ENCODE results near the gene DNAJC21.
"Not testable (repeated sequence)": the region's sequence is repeated elsewhere in the genome, so short reads cannot be mapped to it uniquely, and the experiment has no call there.

DNAJC21 gene

DNA sequence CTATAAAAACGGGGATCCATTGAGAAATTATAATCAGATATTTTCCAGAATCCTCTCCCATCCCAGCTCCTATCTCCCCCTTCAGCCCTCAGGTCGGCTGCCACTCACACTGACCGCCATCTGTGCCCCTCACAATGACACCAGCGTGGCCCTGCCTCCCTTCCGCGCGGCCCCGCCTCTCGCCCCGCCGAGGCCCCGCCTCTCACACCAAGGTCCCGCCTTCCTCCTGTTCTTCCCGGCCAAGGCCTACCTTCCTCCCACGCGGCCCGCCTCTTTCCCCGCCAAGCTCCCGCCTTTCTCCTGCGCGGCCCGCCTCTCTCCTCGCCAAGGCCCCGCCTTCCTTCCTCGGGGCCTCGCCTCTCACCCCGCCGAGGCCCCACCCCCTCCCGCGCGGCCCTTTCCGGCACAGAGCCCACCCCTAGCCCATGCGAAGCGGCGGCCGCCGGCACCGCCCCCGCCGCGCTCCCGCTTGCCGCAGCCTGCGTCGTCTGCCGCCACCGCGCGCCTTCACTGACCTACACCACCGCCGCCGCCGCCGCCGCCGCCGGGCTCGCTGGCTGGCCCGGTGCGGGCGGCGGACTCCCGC, at the start of gene DNAJC21:
Gene DNAJC21, plus strand, starts transcription at position 426 of the 586 bp plus-strand sequence. CDS start 261 bp downstream, outside the sequence.
- DNase-seq (ENCODE audit: low read depth), result peak; percentile 98

DNA sequence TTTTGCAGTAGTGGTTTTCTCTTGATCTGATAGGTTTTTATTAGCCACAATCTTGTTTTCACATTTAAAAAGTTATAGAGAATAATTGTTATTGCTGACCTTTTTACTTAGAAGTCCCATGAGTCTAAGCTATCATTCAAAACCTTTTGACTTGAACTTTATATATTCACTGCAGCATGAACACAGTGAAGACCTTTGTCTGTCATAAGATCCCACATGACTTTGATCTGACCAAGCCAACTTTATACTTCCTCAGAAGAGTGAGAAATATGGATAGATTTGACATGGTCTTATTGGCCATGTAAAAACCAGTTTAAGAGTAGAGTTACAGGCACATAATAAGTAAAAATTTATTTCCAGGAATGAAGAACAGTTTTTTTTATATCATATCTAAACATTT, 48.1 kb upstream of the DNAJC21 start:
- DNase-seq (ENCODE audit: low read depth), result no peak

DNA sequence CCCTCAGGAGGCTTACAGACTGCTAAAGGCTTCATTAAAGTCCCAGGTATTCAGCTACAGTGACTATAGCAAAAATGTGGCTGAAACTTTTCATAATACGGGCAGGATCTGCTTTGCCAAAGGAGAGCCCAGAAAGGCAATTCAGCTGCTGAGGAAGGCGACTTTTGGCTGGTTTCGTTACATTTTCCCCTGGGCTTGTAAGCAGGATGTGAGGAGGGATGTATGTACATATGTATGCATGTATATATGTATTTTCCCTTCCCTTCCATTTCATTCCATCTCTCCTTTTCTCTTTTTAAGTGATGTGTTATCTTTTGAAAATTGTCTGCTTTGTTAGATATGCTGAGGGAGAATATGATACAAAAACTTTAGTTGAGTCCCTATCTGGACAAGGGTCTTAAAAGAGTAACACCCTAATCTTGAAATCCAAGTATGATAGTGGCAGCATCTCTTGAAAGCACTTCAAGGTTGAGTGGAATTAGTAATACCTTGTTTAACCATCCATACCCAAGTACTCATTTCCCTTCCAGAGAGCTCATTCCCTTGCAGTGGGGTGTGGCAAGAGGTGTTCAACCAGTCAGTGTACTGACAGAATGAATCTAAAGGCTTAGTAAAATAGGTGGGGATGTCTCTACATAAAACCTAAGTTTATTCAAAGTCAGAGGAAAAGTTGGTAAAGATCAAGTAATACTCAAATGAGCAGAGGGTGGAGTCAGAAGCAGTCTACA, 42.8 kb upstream of the DNAJC21 start:
- DNase-seq (ENCODE audit: low read depth), result no peak

DNA sequence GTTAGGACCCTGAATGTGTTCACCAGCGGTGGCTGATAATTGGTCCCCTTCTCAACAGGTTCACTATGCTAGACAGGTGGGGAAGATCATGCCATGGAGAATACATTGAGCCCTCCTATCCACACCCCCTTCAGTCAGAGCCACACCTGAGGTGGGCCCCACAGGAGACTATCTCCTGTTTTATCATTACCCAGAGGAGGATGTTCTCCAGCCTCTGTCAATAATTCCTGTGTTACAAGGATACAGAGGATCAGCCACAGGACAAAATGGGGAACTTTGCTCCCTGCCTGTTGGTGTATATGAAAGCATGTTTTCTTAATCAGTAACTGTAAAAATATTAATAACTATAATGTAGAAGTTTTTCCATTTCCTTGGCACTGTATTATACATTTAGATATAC, 40.0 kb upstream of the DNAJC21 start:
- no peak for DNase-seq (ENCODE audit: low read depth)

DNA sequence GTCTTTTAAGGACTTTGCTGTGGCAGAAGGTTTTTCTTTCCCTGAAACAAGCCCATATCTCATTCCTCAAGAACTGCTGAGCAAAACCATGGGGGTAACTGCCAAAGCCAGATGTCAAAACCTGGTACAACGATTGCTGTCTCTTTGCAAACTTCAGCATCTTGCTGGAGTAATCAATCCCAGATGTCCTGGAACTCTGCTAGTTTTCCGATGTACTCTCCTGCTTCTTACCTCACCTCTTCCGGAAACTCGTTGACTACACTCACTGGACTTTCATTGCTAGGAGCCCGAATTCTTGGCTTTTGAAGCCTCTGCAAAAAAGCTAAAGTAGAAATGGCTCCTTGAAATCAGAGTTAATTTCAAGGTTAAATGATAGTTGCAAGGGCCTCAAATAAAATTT, 37.4 kb upstream of the DNAJC21 start:
- DNase-seq (ENCODE audit: low read depth), result no peak

DNA sequence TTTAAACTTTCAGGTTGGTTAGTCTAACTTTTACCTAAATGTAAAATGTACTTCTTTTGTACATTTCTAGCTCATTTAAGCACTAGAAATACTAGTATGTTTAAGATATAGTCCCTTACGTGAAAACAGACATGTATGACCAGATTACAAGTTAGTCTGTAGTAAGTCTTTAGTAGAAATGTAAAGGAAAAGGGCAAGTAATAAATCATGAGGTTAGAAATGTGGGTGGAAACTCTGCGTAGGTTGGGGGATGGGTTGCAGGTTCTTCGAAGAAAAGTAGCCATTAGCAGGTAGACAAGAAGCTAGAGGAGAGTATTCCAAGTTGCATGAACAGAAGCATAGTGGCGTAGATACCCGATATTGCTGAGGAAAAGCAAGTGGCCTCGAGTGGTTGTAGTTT, 36.9 kb upstream of the DNAJC21 start:
- DNase-seq (ENCODE audit: low read depth), result no peak

DNA sequence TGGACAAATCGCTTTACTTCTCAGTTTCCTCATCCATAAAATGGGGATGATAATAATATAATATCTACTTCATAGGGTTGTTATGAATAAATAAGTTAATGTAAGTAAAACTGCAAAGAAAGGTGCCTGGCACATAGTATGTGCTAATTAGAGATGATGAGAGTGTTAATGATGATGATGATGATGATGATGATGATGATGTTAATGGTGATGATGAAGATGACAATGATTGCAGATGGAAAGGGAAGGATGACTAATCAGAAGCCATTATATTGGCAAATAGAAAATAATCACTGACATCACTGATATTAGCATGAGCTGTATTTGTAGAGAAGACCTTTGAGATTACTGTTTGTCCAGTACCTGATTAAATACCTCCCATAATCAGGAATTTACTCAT, 34.6 kb upstream of the DNAJC21 start:
- no peak for DNase-seq (ENCODE audit: low read depth)

DNA sequence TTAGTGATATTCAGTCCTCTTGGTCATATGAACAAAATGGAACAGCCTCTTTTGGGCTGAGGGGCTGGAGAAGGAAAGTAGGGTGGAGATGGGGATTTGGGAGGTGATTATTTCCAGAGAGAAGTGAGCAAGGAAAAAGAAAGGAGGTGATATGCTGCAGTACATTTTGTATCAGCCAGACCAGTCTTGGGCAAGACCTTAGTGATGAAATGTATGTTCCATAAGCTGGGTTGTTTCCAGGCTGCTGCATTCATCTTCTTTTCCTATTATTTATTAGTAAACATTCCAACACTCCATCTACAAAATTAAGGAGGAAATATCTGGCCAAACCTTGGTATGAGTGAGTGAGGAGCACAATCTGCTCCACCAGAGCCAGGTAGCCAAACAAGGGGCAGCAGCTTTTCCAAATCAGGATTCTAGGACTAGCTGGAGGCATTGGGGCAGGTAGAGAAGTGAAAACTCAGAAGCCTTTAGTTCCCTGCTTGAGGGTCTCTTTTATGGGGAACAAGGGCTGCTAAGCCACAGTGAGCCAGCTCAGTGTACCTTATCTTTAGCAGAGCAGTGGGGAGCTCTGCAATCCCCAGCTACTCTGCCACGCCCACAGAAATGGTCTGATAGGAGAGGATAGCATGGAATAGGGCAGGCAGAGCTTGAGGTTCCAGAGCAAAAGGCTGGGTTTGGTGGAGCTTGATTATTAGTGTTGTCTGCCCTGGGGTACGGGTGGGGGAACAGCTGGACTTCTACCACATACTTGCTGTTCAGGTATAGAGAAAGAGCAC, 33.5 kb upstream of the DNAJC21 start:
- no peak for DNase-seq (ENCODE audit: low read depth)

DNA sequence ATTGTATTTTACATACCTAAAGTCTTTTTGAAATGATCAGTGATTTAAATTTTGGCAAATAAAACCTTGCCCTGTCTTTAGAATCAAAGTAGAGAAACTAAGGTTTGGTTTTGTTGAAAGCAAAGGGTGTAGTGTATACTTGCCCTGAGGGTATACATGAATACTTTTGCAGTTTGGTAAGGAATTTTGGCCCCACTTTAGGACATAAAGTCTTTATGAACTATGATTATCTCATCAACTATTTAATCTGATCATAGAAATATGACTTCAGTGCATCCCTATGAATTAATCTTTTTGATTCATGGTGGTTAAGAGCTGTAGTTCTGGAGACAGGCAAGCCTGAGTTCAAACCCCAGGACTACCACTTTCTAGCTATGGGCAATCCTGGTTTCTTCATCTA, 31.7 kb upstream of the DNAJC21 start:
- DNase-seq (ENCODE audit: low read depth), result no peak

DNA sequence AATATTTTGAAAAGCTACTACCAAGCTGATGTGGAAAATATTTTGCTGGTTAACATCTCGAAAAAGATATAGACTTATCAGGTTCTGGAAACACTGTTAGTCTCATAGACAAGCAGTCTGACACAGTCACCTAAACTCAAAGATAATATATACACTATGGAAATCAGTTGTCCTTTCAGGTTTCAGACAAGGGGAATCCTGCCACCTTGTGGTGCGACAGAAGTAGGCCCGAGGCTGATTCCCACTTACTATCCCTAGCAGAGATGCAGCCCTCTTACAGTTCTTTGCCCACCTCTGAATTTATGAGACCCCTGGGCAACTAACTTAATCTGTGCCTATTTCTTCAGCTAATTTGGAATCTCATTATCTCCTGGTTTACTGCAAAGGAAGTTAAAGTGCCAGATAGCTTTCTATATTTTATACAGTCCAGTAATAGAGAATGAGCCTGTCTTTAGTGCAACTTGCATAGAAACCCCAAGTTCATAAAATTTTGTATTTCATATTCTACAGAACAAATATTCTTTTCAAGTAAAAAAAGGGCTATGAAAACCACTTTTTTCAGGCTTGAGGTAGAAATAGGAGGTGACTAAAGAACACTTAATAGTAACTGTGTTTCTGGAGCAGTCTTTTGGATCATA, 31.0 kb upstream of the DNAJC21 start:
- peak; percentile 22 for DNase-seq (ENCODE audit: low read depth)

DNA sequence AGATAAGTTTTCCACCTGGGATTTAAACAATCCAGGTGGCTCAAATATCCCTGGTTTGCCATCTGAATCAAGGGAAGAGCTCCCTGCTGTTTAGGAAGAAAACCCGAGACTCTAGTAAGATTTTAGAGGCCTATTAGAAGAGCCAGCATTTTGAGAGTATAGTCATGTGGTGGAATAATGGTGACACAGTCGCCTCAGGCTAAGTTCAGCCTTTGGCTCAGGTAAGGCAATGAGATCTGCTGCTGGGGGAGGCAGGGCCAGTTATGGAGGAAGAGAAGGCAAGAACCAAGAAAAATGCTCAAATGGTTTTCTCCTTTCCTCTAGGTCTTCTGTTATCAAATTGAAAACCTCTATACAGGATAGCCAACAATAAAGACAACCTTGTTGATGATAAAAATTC, 30.3 kb upstream of the DNAJC21 start:
- DNase-seq (ENCODE audit: low read depth), result no peak

DNA sequence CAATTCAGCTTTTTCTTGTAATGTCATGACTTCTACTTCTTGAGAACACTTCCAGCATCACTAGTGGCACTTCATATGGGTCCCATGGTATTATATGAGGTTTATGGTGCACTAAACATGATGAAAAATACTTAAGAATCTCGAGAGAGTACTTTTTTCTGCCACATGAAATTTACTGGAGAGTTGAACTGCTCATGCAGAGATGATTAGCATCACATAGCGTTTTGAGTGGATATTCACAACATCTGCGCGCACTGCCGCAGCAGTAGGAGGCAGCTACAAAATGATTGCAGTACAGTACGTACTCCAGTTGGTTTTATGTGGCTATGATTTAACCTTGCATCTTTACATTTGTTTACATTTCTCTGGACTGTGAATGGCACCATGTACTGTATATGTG, 28.7 kb upstream of the DNAJC21 start:
- DNase-seq (ENCODE audit: low read depth), result no peak

DNA sequence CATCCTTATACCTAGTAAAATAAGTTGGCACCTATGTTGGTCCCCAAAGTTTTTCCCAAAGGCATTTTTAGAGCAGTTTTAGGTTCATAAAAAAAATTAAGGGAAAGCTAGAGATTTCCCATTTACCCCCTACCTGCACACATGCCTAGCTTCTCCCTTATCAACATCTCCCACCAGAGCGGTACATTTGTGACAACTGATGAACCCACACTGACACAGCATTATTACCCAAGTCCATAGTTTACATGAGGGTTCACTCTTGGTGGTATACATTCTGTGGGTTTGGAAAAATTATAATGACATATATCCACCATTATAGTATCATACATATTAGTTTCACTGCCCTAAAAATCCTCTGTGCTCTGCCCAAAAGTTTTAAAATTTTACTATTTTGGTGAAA, 26.1 kb upstream of the DNAJC21 start:
- DNase-seq (ENCODE audit: low read depth), result no peak

DNA sequence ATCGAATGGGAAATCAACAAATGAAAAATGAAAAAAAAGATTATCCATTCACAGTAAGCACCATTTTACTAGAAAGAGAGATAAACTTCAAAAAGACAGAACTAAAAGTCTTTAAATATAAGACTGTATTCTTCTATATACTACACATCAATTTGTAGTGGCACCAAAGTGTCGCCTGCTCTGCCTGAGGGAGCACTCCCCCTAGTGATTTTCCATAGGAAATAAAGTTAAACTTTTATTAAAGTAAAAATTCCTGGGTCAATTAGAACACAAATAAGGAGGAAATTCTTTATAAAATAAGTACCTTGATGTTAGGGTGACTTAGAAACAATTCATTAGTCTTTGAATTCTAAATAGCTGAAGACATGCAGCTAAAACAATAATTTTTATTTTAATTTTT, 23.8 kb upstream of the DNAJC21 start:
- DNase-seq (ENCODE audit: low read depth), result no peak

DNA sequence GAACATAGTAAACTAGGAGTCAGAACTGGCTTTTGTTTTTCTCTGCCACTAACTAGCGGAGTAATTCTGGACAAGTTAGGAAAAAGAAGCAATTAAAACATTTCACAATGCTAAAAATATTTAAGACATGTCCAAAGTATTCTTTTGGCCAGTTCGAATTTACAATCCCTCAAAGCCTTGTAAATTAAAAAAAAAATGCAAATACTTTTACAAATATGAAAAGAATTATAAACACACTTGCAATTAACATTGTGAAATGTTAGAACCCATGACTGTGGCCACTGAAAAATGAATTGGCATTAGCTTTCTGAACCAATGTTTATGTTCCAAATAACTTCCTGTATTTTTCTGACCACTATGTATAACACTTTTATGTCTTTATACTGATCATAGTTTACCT, 16.3 kb upstream of the DNAJC21 start:
- DNase-seq (ENCODE audit: low read depth), result no peak

DNA sequence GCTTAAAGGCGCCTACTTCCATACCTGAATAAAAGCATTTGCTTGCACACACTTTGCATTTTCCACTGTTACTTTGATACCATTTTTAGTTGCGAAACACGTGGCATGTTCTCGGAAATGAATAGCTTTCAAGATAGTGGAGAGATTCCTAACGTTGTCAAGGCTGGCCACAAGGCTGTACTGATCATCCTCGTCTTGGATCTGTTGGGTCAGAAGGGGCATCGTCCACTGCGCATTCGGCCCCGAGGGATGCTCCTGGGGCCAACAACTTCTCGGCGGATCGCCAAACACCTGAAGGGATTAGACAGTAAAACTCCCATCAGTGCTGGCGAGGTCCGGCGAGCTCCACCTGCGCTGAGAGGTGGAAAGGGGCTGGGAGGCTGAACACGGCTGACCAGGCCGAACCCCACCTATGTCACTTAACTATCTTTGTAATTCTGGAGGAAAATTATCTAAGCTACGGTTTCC, 14.7 kb upstream of the DNAJC21 start:
- no peak for DNase-seq (ENCODE audit: low read depth)

DNA sequence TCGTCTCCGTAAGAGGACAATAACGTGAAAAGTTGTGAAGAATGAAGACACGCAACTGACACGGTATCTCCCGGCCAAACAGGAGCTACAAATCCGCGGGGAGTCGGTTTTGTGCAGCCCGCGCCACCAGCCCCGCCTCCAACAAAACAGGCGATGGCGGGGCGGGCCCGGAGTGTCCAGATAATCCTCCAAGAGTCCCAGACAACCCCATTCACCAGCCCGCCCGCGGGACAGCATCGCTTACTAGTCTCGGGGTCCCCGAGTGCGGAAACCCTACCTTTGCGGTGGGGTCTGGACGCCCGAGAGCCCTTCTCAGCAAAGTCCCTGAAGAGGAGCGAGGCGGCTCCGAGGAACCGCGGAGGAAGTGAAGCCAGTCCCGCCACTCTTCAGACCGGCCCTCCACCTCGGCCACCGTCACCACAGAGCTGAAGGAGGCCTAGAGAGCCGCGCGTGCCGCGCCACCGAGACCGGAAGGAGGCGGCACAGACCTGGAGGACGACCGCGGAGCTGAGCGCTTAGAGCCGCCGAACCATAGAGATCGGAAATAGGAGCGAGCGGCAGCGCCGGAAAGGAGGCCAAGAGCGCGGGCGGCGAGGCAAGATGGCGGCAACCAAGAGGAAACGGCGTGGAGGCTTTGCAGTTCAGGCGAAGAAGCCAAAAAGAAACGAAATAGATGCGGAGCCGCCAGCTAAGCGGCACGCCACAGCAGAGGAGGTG, 14.1 kb upstream of the DNAJC21 start, which contains the start of the genes BRIX1 and RAD1:
Gene BRIX1, plus strand, starts transcription at position 573 of the 717 bp plus-strand sequence. Its CDS starts 28 bp downstream, at position 601.
Gene RAD1, minus strand, starts transcription at position 366 of the 717 bp plus-strand sequence. CDS start 612 bp downstream, outside the sequence.
- DNase-seq (ENCODE audit: low read depth), result peak; percentile 87

DNA sequence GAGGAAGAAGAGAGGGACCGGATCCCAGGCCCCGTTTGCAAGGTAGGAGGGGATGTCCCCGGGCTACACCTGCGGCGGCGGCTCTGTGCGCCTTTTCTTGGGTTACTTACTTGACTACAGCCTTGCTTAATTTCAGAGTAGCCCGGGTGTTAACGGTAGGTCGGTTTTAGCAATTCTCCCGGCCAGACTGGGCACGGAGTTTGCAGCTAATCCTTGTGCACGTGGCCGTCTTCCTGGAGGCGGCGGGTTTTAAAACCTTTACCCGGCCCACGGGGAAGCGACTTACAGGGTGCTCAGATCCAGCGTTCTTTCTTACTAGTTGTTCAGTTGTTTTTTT, 13.5 kb upstream of the DNAJC21 start:
- DNase-seq (ENCODE audit: low read depth), result no peak

DNA sequence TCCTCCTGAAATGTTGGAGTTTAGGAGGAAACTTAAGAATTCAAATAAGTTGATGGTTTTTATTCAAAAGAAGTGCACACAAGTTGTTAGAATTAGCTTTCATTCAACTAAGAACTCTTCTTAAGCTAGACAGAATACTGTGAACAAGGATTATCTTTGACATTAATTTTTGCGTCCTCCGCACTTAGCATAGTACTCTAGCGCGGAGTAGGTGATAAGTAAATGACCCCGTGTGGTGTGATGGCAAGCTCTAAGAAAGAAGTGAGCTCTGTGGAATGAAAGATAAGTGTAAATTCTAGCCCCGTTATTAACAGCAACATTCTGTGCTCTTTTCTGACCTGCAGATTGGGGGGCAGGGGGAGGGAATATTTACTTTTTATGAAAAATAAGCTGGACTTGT, 12.8 kb upstream of the DNAJC21 start:
- no peak for DNase-seq (ENCODE audit: low read depth)

DNA sequence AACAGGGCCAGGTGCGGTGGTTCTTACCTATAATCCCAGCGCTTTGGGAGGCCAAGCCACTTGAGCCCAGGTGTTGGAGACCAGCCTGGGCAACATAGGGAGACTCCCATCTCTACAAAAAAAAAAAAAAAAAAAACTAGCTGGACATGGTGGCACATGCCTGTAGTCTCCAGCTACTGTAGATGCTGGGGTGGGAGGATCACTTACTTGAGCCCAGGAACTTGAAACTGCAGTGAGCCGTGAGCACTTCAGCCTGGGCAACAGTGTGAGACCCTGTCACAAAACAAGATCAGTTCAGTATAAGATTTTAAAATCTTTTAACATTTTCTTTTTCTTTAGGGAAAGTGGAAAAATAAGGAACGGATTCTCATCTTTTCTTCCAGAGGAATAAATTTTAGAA, 11.3 kb upstream of the DNAJC21 start:
- DNase-seq (ENCODE audit: low read depth), result no peak

DNA sequence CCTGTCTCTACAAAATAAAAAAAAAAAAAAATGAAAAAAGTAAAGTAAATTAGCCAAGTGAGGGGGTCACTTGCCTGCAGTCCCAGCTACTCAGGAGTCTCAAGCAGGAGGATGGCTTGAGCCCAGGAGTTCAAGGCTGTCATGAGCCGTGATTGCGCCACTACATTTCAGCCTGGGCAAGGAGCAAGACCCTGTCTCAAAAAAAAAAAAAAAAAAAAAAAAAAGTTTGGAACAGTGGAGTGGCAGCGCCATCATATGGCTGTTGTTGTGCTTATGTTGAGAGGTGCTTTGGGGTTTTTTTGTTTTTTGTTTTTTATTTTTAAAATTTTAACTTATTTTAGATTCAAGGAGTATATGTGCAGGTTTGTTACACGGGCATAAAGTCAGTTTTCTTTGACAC, 10.3 kb upstream of the DNAJC21 start:
- no peak for DNase-seq (ENCODE audit: low read depth)

DNA sequence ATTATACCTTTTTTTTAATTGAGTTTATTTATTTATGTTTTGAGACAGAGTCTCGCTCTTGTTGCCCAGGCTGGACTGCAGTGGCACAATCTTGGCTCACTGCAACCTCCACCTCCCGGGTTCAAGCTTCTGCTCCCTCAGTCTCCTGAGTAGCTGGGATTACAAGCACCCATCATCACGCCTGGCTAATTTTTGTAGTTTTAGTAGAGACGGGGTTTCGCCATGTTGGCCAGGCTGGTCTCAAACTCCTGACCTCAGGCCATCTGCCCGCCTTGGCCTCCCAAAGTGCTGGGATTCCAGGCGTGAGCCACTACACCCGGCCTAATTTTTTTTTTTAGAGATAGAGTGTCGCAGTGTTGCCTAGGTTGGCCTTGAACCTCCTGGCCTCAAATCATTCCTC, 6.1 kb upstream of the DNAJC21 start:
- not testable (repeated sequence) for DNase-seq (ENCODE audit: low read depth)
